Astrocyte (in vitro differentiated cells and primary cell): Measurements from ENCODE around the gene SNIP1.

Source experiments
- CTCF ChIP-seq: IDR thresholded peaks from 2 replicates; pipeline ENCODE4 v1.5.1; 2011; ENCODE audit warnings: low read depth, mild to moderate bottlenecking, inconsistent platforms, low read length, moderate library complexity; ENCODE audit not compliant: insufficient read depth
- EZH2 ChIP-seq: IDR thresholded peaks from 2 replicates; pipeline ENCODE4 v1.6.1; 2012; ENCODE audit warnings: mild to moderate bottlenecking, low read length, inconsistent platforms; ENCODE audit not compliant: insufficient read depth

GRCh38 chr1:37545019-37545418, 9.1 kb downstream of the SNIP1 start:
- no peak for TF ChIP-seq CTCF
- no peak for TF ChIP-seq EZH2
